H4 (cell line): ENCODE data around the gene CFAP77. TPM values are rescaled to one million over a fixed set of nuclear protein-coding genes. Genes with fewer than 3 reads are reported as not detected.

Experiments
- DNase-seq: peaks from one replicate; pipeline ENCODE4 v3.0.0-alpha.2; 2015; ENCODE audit warnings: low spot score
- total RNA-seq: library from RNA; depleted of rRNA; stranded (reverse); fragments of >200 nt; shearing (Covaris generic); gene quantifications from 2 replicates; pipeline ENCODE4 v1.2.3, GENCODE V29; 2014

The CFAP77 gene
- total RNA-seq, 1 experiment from 2014 or later, result not detected

DNA sequence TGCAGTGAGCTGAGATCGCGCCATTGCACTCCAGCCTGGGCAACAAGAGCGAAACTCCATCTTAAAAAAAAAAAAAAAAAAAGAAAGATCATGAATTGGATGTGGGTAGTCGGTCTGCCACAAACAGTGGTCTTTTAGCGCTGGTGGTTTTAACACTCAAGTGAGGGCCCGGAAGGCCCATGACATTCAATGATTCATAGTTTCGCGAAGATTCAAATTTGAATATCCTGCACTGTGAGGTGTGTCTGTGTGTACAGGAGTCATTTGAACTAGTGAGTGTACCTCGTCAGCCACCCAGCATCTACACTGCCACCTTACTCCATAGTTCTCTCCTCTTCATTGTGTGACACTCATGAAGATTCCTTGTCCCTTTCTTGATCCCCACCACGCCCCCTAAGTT, 41.3 kb downstream of the CFAP77 start:
- DNase-seq, result no peak

DNA sequence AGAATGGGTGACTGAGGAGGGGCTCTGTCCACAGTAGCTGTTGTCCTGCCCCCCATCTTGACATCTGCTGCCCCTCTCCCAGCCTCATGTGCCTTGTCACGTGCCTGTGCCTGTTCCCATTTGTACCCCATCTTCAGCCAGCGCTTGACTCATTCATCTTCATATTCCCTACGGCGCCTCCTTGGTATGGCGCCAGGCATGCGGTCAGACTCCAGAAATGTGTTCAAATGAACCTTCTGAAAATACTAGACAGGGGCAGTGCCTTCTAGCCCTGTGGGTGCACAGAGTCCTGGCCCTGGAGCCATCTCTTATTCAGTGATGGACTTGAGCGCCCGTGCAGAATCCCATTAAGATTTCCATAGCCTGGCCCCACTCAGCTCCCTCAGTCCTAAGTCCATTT, 46.2 kb downstream of the CFAP77 start:
- no peak for DNase-seq

DNA sequence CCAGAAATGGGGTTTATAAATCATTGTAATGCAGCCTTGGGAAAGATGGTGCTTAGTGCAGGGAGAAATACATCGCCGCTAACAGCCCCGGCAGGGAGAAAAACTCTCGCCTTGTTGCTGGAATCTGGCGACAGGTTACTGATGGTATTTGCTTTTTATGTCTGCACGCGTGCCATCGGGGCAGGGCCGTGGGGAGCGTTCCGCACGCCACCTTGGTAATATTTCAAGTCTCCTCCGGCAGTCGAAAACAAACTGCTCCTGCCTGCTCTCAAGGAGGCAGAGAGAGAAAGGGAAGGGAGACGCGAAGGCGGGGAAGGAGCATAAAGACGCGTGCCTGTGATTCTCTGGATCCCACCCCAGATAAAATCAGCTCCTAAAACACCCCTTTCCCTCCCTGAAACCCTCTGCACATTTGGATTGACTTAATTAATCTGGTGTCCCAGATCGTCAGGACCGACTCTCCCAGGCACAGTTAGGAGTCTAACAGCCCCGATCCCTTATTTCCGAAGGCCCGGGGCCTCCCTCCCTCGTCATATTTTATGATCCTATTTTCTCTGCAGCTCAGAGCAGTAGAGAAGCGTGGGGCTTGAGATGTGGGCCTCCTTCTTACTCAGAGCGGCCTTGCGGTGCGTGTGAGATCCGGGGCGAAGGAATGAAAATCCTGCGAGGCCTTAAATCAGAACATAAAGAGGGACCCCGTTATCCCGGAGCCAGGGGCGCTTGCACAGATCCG, 47.7 kb downstream of the CFAP77 start:
- no peak for DNase-seq

DNA sequence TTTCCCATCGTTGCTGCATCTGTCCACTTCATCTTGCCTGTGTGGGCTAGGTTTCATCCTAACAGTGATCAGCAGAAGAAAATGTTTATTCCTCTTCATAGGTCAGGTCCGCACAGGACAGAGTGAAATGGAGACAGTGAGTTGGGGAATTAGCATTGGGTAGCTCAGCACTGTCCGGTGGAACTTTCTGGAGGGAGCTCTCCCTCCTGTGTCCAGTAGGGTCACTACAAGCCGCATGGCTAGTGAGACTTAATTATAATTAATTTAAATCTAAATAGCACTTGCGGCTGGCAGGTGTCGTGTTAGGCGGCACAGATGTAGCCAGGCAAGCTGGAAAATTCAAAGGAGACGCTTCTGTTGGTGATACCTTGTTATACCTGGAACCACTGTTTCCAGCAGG, 48.4 kb downstream of the CFAP77 start:
- no peak for DNase-seq

DNA sequence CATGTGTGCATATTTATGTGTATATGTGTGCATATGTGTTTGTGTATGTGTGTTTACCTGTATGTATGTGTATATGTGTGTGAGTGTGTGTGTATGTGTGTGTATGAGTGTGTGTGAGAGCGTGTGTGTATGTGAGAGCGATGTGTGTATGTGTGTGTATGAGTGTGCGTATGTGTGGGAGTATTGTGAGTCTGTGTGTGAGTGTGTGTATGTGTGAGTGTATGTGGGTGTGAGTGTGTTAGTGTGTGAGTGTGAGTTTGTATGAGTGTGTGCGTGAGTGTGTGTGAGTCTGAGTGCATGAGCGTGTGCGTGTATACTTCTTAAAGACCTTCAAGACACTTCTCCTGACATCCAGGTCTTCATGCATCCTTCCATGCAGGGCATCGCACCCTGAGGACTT, 49.6 kb downstream of the CFAP77 start:
- no peak for DNase-seq

DNA sequence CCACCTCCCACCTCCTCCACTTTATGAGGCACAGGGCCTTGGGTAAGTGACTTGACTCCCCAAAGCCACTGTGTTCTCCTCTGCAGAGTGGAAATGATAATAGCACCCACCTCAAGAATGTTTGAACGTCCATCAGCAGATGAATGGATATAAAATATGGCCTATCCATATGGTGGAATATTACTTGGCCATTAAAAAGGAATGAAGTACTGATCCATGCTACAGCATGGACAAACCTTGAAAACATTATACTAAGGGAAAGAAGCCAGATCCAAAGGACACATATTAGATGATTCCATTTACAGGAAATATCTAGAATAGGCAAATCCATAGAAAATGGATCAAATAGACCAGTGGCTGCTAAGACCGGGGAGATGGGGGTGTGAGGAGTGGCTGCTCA, 50.2 kb downstream of the CFAP77 start:
- no peak for DNase-seq

DNA sequence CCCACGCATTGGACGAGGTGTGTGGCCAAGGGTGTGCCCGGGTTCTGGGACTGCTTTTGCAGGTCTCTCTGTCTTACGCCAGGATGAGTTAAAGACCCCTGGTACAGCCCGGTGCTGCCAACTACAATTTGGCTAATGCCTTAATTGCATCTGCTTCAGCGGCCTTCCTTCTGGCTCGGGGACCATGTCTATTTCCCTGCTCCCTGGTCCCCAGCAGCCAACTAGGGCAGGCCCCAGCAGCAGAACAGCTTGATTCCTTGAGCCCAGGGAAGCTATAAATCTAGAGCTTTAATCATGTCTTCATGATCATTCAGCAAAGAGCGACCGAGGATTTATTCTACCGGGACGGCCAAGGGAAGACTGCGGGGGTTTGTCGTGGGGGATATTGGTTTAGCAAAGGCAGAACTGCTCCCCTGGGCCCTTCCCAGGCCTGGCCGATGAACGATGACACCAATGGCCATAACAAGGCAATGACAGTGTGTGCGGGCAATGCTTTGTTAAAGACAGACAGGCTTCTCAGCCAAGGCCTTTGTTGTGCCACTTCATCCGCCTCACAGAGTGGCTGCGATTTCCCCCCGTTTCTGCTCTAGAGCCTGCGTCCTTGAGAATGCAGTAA, 51.4 kb downstream of the CFAP77 start:
- DNase-seq, result no peak

GRCh38 chr9:132461971-132462370, 52.0 kb downstream of the CFAP77 start:
- DNase-seq, result no peak

GRCh38 chr9:132464547-132464946, 54.5 kb downstream of the CFAP77 start:
- no peak for DNase-seq

DNA sequence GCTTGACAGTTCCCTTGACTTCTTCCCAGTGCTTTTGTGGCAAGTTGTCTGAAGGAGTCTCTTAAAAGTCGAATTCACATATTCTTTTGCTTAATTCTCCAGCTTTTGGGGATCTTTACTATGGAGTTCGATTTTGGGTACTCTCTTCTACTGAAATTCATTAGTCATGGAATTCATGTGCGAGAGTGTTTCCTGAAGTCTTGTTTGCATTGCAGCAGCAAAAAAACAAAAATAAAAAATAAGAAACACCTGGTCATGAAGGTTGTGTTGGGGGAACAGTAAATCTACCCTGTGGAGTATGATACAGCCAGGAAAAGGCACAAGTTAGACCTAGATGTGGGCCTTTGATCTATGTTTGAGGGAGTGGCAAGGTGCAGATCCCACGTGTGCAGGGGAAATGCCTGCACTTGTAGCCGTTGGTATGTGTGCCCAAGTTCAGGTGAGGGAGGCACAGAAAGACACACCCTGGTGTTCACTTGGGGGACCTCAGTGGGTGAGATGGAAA, 55.2 kb downstream of the CFAP77 start:
- no peak for DNase-seq

DNA sequence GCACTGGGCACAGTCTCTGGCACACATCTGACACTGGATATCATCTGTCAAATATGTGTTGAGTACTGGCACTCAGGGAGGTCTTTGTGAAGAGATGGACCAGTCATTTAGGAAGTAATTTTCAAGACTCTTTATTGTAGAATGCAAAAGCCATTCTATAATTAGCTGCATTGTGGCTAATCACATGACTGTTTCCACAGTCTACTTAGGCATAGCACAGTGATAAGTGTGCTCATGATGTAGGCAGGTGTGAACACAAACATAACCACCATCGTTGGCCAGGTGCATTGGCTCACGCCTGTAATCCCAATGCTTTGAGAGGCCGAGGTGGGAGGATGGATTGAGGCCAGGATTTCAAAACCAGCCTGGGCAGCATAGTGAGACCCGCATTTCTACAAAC, 62.2 kb downstream of the CFAP77 start:
- DNase-seq, result no peak

DNA sequence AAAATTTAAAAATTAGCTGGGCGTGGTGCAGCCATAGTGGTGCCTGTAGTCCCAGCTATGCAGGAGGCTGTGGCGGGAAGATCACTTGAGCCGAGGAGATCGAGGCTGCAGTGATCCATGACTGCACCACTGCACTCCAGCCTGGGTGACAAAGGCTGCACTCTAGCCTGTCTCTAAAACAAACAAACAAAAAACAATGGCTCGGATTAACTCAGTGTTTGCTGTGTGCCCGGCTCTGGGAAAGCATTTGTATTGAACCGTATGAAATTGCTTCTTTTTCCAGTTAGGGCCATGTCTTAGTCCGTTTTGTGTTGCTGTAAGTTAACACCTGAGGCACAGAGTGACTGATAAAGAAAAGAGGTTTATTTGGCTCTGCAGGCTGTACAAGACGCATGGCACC, 62.6 kb downstream of the CFAP77 start:
- no peak for DNase-seq

- no peak for DNase-seq
Measured at GRCh38 chr9:132474253-132474652, 64.2 kb downstream of the CFAP77 start.

DNA sequence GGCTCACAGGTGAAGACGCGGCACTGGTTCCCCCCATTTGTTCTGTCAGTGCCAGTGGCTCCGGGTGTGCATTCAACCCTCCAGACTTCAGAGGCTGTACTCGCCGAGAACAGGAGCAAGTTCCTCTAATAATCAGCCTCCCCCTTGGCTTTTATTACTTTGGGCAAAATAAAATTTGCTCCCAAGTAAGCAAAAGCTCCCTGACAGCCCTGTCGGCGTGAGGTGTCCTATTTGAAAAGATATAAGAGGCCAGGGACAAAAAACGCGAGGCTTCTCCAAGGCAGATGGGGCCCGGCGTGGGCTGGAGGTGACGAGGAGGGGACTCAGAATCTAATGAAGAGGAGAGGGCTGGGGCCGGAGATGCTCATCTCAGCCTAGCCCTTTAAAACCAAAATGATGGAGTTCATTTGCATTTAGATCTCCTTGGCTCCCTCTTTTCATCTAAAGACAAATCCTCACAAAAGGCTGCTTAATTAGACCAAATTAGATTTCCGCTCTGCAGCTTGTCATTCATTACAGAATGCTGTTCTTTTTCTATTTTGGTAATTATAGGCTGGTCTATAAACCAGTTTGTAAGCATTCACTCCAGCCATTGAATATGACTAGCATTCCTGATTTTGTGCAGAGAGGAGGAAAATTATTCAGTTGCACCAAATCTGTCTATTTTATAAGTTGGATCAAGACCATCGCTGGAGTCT, 68.5 kb downstream of the CFAP77 start:
- DNase-seq, result no peak

- no peak for DNase-seq
Measured at GRCh38 chr9:132479733-132480132, 69.7 kb downstream of the CFAP77 start.

DNA sequence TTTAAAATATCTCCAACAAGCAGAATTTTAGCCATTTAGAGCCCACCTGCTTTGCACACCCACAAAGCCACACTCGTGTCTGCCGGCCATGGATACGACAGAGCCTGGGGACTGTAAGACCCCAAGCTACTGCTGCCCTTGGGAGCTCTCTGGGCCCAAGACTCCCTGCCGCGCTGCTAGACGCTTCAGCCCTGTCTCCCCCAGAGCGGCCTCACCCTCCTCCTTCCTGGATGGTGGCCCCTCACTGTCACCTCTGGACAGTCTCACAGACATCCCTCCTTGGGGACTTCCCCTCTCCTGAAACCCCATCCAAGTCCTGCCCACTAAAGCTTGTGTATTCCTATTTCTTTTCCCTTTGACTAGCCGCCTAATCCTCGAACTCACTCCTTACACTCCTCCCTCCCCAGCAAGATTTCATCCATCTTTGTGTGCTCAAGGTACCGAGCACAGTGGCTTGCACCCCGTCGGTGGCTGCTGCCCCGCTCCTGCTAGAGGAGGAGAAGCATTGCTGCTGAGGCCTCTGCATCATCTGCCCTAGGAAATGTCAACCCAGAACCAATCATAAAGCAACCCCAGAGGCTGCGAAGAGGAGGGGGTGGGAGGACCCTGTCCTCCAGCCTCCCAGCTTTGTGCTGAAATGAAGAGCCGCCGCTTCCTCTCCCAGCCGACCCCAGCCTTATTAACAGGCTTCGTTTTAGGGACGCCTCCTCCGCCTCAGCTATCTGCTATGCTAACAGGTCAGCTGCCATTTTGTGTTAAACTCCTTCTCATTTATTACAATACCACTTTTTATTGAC, 71.2 kb downstream of the CFAP77 start:
- no peak for DNase-seq

GRCh38 chr9:132482196-132482813, 72.3 kb downstream of the CFAP77 start:
- no peak for DNase-seq

DNA sequence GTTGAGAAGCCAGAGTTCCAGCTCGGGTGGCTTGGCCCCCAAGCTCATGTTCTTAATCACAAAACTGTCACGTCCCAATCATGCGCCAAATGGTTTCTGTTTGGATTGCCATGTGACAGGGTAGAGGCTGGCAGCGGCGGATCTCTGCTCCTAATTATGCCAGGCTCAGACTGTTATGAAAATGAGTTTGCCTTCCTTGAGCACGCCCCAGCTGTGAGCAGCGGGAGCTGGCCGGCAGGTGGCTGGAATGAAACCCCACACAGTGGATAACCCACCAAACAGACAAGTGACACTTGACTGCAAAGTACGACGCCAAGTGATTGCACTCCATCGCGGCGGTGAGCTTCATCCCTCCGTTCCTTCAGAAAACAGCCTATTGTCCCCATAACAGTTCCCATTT, 75.4 kb downstream of the CFAP77 start:
- DNase-seq, result no peak

GRCh38 chr9:132486706-132487350, 76.8 kb downstream of the CFAP77 start:
- DNase-seq, result no peak

DNA sequence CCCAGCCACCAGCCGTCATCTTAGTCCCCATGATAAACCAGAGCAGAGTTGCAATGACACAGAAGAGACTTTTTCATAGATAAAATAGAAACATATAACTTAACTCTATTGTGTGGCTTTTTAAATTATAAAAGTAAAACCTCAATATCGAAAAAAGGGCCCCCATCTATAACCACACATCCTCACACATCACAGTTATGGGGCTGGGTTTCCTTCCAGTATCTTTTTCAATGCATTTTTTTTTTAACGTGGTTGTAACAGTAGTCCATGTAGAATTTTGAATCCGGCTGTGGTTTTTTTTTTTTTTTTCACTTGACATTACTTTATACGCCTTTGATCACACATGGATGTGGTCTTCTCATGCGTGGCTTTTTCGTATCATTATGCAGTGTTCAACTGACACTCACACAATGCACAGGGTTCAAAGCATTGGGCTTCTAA, 77.4 kb downstream of the CFAP77 start:
- no peak for DNase-seq

DNA sequence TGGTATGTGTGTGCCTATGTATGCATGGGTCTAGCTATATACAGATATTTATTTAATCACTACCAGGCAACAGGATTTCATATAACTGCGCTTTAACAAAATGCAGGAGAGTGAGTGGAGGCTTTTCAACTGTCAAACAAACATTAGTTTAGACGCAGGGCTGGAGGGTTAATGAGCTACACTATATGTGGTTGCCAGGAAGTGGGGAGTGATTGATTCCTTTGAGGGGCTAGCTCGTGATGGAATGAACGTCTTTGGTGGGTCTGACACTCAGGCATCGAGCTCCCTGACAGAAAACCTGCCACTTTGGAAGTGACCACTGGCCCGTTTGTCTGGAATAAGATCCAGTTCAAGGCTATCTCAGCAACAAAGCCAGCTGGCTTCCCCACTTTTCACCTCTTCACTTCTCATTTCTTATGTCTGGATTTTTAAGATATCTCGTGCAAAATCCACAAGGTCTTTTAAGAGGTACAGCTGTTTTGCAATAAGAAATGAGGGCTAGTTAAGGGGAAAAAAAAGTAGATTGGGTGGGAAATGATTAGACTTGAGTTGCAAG, 78.0 kb downstream of the CFAP77 start:
- DNase-seq, result no peak
